Stomach smooth muscle (tissue), 2 donors: ENCODE results near the gene EMILIN2.

ENCODE experiments used
- H3K27ac ChIP-seq: one replicate; pipeline ENCODE4 v1.7.0; 2013; ENCODE audit warnings: mild to moderate bottlenecking, low read length, inconsistent platforms
- H3K27me3 ChIP-seq, 2 donors: one replicate each; pipeline ENCODE4 v1.7.0; 2013; ENCODE audit warnings: low read length in 2 of 2; ENCODE audit not compliant: insufficient read depth in 2 of 2, control insufficient read depth in 1 of 2
- H3K36me3 ChIP-seq, 2 donors: one replicate each; pipeline ENCODE4 v1.7.0; 2013; ENCODE audit warnings: low read length in 2 of 2; ENCODE audit not compliant: control insufficient read depth in 2 of 2, insufficient read depth in 2 of 2
- H3K4me1 ChIP-seq: one replicate; pipeline ENCODE4 v1.7.0; 2013; ENCODE audit warnings: low read length; ENCODE audit not compliant: control insufficient read depth, insufficient read depth
- H3K4me3 ChIP-seq, 2 donors: one replicate each; pipeline ENCODE4 v1.7.0; 2013; ENCODE audit warnings: low read length in 2 of 2
- H3K9ac ChIP-seq, 2 donors: one replicate each; pipeline ENCODE4 v1.7.0; 2013; ENCODE audit warnings: low read length in 2 of 2, mild to moderate bottlenecking in 1 of 2
- H3K9me3 ChIP-seq, 2 donors: one replicate each; pipeline ENCODE4 v1.7.0; 2013; ENCODE audit warnings: low read length in 2 of 2; ENCODE audit not compliant: control insufficient read depth in 2 of 2
- donor health status: healthy.
- donor health status: Pancreatic carcinoma.

The EMILIN2 gene

DNA sequence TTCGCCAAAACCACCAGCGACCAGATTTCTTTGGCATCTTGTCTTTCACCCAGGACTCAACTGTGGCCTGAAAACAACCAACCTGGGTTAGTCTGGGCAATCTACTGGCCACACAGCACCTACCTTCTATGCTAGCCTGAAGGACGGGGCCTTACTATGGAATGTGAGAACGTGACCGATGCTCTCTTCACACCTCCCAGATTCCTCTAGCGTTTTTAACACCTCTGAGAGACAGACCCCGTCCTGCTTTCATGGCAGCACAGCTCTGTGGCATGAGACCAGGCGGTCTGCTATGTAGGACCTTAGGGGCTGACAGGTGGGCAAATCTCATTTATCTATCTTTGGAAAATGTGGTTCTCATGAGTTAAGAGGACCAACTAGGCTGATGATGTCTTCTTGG is 80.9 kb downstream of the EMILIN2 start:
- Histone ChIP-seq H3K4me3 (no peak overlapping the region), H3K9me3 (no peaks in the 10 kb centered on the region), H3K36me3 (peaks cover 38 to 47% of the 10 kb centered on the region in 2 donors), H3K27ac (no peak overlapping the region), H3K27me3 (no peaks in the 10 kb centered on the region), H3K9ac (no peak overlapping the region), H3K4me1 (no peaks in the 10 kb centered on the region)

GRCh38 chr18:2932247-2933181 is 85.7 kb downstream of the EMILIN2 start:
- peaks cover 3% of the 10 kb centered on the region for H3K4me1 ChIP-seq
- no peaks in the 10 kb centered on the region for H3K27me3 ChIP-seq
- no peak overlapping the region for H3K27ac ChIP-seq
- no peak overlapping the region for H3K9ac ChIP-seq
- peaks cover 6 to 13% of the 10 kb centered on the region in 2 donors for H3K36me3 ChIP-seq
- H3K4me3 ChIP-seq, result no peak overlapping the region
- no peaks in the 10 kb centered on the region for H3K9me3 ChIP-seq

GRCh38 chr18:2933995-2934394 is 87.2 kb downstream of the EMILIN2 start:
- no peak overlapping the region for H3K4me3 ChIP-seq
- peaks cover 3% of the 10 kb centered on the region for H3K4me1 ChIP-seq
- H3K27ac ChIP-seq, result no peak overlapping the region
- H3K27me3 ChIP-seq, result no peaks in the 10 kb centered on the region
- H3K9me3 ChIP-seq, result no peaks in the 10 kb centered on the region
- no peak overlapping the region for H3K9ac ChIP-seq
- peaks cover 4 to 10% of the 10 kb centered on the region in 2 donors for H3K36me3 ChIP-seq

GRCh38 chr18:2935438-2936192 is 88.8 kb downstream of the EMILIN2 start:
- H3K9ac ChIP-seq, result no peak overlapping the region
- no peaks in the 10 kb centered on the region for H3K27me3 ChIP-seq
- no peak overlapping the region for H3K4me3 ChIP-seq
- no peaks in the 10 kb centered on the region for H3K9me3 ChIP-seq
- peaks cover 7 to 8% of the 10 kb centered on the region in 2 donors for H3K36me3 ChIP-seq
- no peak overlapping the region for H3K27ac ChIP-seq
- peaks cover 3% of the 10 kb centered on the region for H3K4me1 ChIP-seq

GRCh38 chr18:2939317-2939716 is 92.5 kb downstream of the EMILIN2 start:
- H3K36me3 ChIP-seq, result peaks cover 2 to 3% of the 10 kb centered on the region in 2 donors
- peaks cover 3% of the 10 kb centered on the region for H3K4me1 ChIP-seq
- H3K9me3 ChIP-seq, result no peaks in the 10 kb centered on the region
- no peak overlapping the region for H3K27ac ChIP-seq
- no peaks in the 10 kb centered on the region for H3K27me3 ChIP-seq
- H3K4me3 ChIP-seq, result no peak overlapping the region
- H3K9ac ChIP-seq, result no peak overlapping the region

DNA sequence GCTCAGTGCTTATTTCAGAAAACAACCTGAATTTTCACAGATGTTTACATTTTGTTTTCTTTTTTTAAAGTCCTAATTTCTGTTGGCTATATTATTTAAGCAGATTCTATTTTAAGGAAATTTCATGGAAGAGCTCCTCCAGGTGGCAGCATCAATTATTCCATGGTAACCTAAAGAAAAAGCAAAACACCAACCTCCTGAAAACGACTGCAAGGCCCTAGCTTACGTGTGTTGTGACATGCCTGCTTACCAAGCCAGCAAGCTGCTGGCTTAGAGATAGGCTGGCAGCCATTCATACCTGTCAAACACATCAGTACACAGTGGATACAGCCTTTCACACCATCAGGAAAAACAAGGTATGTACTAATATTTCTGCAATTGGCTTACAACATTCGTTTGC is 101.2 kb downstream of the EMILIN2 start:
- no peak overlapping the region for H3K4me3 ChIP-seq
- no peaks in the 10 kb centered on the region for H3K27me3 ChIP-seq
- no peak overlapping the region for H3K27ac ChIP-seq
- no peaks in the 10 kb centered on the region for H3K9me3 ChIP-seq
- peaks cover 7 to 29% of the 10 kb centered on the region in 2 donors for H3K36me3 ChIP-seq
- H3K9ac ChIP-seq, result no peak overlapping the region
- no peaks in the 10 kb centered on the region for H3K4me1 ChIP-seq

DNA sequence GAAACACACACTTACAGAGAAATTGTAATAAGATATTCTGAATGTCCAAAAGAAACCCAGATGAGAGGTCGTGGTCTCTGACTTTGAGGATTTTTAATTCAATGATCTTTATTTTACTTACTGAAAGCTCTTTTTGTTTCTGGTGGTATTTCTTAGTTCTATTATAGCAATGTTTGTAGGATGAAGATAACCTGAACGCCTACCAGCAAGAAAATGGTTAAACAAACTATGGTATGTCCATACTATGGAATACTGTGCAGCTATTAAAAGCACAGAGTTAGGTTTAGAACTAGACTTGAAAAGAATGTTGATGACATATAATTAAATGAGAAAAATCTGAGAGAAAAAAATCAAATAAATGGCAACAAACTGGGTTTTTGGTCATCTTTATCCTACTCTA is 105.8 kb downstream of the EMILIN2 start:
- Histone ChIP-seq H3K27ac (no peak overlapping the region), H3K4me3 (no peak overlapping the region), H3K9me3 (no peaks in the 10 kb centered on the region), H3K27me3 (no peaks in the 10 kb centered on the region), H3K36me3 (peaks cover 4 to 19% of the 10 kb centered on the region in 2 donors), H3K9ac (no peak overlapping the region), H3K4me1 (no peaks in the 10 kb centered on the region)

GRCh38 chr18:2953935-2954653 is 107.3 kb downstream of the EMILIN2 start:
- H3K36me3 ChIP-seq, result peaks cover 4 to 19% of the 10 kb centered on the region in 2 donors
- H3K4me1 ChIP-seq, result no peaks in the 10 kb centered on the region
- H3K9me3 ChIP-seq, result no peaks in the 10 kb centered on the region
- no peaks in the 10 kb centered on the region for H3K27me3 ChIP-seq
- H3K4me3 ChIP-seq, result no peak overlapping the region
- H3K9ac ChIP-seq, result no peak overlapping the region
- no peak overlapping the region for H3K27ac ChIP-seq

DNA sequence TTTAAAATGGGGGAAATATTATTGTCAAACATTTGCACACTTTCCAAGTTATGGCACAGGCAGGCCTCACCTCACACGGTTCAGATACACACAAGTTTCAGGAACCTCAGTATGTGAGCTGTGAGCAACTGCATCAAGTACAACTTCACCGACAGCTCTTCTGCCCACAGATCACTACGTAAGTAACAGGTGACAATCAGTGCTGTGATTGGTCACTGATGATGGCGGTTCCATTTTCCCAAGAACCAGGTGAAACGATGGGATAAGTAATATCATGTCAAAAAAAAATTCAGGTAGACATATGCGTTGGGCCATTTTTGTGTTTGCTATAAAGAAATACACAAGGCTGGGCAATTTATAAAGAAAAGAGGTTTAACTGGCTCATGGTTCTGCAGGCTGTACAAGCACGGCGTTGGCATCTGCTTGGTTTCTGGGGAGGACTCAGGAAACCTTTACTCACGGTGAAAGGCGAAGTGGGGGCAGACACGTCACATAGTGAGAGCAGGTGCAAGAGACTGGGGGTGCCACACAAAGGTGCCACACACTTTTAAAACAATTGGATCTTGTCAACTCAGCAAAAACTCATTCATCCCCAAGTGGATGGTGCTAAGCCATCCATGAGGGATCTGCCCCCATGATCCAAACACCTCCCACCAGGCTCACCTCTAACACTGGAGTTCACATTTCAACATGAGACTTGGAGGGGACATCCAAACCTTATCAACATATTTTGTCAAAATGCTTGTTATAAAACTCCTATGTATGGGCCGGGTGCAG is 108.3 kb downstream of the EMILIN2 start:
- Histone ChIP-seq H3K9ac (no peak overlapping the region), H3K27me3 (no peaks in the 10 kb centered on the region), H3K4me1 (no peaks in the 10 kb centered on the region), H3K27ac (no peak overlapping the region), H3K9me3 (no peaks in the 10 kb centered on the region), H3K4me3 (no peak overlapping the region), H3K36me3 (peaks cover 3 to 16% of the 10 kb centered on the region in 2 donors)

GRCh38 chr18:2956056-2956455 is 109.2 kb downstream of the EMILIN2 start:
- peaks cover 0 to 6% of the 10 kb centered on the region in 2 donors for H3K36me3 ChIP-seq
- H3K4me3 ChIP-seq, result no peak overlapping the region
- H3K27me3 ChIP-seq, result no peaks in the 10 kb centered on the region
- no peak overlapping the region for H3K9ac ChIP-seq
- H3K27ac ChIP-seq, result no peak overlapping the region
- no peaks in the 10 kb centered on the region for H3K4me1 ChIP-seq
- H3K9me3 ChIP-seq, result no peaks in the 10 kb centered on the region
